Testis (tissue), 2 donors: ENCODE measurements around the gene KCNJ14.

Experiments
- CTCF ChIP-seq, 3 experiments: fragments of 450-650 bp in 2 of 3; fragments of 200-600 bp in 1 of 3; sonication (generic) in 1 of 3; IDR thresholded peaks; one replicate each; pipeline ENCODE4 v1.5.1; 2016 to 2019; ENCODE audit warnings: antibody characterized with exemption in 3 of 3, mild to moderate bottlenecking in 2 of 3, moderate library complexity in 1 of 3
- POLR2A ChIP-seq: fragments of 450-650 bp; IDR thresholded peaks from one replicate; pipeline ENCODE4 v1.6.1; 2017; ENCODE audit warnings: antibody characterized with exemption, mild to moderate bottlenecking, moderate library complexity

DNA sequence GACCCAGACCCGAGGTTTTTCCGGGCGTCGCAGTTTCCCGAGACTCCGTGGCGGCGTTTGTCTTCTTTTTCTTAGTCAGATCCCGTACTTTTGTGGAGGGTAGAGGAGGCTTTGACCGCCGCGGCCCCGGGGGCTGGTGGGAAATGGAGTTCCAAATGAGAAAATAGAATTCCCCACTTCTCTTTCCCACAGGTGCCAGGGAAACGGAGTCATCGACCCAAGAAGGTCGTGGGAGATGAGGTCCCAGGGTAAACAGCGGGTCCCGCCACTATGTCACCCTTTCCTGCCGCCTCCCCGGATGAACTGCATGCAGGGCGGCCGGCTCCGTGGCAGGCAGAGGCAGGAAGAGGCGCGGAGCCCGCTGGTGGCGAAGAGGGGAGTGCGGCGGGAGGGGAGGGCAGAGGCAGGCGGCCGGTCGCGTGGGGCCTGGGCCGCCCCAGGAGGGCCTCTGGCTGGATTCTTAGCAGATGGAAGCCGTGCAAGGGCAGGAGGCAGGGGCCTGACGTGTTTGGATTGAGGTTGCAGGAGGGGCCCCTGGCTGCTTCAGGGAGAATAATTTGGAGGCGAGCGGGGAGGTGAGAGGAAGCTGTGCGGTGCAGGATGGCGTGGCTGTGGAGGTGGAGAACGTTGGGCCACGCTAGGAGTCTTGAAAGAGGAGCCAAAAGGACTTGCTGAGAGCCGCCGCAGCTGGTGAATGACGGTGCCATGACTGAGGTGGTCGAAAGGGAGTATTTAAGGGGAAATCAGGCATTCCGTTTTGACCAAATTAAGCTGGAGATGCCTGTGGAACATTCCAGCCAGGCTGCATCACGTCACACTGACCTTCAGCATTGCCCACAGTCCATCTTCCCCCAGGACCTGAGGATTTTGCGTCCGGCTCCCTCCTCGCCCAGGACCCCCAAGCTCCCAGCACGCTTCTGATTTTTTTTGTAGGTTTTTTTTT is 25.5 kb downstream of the KCNJ14 start:
- TF ChIP-seq CTCF (IDR thresholded peaks at IDR 0.05) = no peak
- no peak for TF ChIP-seq POLR2A
